DMS53 treated with DMSO at 0.1 percent for 48 hours (cell line): ENCODE results near the gene C2.
"Not testable (repeated sequence)": the region's sequence is repeated elsewhere in the genome, so short reads cannot be mapped to it uniquely, and the experiment has no call there.

Experiments used
- DNase-seq: peaks from one replicate; lab custom pipeline; 2025; ENCODE audit not compliant: unreplicated experiment; lab: John Stamatoyannopoulos, UW

The C2 gene

DNA sequence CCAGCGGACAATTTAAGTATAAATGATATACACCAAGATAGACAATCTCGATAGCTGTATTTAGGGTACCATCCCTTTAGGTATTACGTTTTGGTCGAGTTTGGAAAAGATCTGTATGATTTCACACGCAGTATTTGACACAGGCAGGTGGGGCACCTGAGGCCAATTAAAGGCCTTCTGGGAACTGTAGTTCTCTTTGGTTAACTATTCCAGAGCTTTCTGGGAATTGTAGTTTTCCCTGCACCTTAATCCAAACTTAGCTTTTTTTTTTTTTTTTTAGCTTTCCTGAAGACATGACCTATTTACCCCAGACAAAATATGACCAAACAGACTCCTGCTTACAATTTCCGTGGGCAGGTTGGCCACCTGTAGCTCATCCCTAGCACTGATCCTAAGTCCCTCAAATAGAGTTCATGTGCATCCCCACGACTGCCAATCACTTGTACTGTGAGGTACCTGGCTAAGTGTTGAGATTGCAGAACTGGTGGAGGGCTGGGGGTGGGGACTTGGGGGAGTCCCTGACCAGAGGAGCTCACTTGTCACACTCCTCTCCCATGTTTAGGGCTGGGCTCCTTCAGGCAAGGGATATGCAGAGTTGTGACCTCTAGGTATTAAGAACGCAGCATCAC lies 29.0 kb upstream of the C2 start:
- DNase-seq: peak; percentile 70

- DNase-seq: no peak
Measured at GRCh38 chr6:31899215-31899614, 28.3 kb upstream of the C2 start.

DNA sequence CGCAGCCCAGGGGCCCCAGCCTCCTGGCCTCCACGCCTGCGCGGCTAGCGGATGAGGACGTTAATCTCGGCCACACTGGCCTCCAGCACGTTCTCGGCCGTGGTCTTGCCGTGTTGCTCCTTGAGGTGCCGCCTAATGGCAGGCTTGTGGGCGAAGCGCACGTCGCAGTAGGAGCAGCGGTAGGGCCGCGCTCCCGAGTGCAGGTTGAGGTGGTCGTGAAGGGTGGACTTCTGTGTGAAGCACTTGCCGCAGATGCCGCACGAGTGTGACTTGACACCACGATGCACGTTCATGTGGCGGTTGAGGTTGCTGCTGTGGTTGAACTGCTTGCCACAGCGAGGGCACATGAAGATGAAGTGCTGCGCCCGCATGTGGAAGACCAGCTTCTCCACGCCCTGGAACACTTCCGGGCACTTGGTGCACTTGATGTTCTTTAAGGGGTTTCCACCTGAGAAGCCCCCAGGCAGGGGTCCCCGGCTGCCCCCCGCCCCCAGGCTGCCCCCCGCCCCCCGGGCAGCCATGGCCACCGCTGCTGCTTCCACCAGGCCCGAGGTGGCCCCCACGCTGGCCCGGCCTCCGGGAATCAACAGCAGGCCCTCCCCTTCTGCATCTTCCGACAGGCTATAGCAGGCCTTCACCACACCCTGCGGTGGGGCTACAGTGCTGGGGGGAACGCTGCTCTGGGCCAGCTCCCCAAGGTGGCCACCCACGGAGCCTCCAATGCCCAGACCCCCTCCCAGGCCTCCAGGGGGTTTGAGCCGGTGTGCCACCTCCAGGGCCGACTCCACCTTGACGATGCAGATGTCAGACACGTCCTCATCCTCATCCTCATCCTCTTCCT lies 27.4 kb upstream of the C2 start:
- no peak for DNase-seq

GRCh38 chr6:31900917-31901414 lies 26.6 kb upstream of the C2 start:
- DNase-seq: no peak

- peak; percentile 18 for DNase-seq
Measured at GRCh38 chr6:31901415-31901952, 26.0 kb upstream of the C2 start.

DNA sequence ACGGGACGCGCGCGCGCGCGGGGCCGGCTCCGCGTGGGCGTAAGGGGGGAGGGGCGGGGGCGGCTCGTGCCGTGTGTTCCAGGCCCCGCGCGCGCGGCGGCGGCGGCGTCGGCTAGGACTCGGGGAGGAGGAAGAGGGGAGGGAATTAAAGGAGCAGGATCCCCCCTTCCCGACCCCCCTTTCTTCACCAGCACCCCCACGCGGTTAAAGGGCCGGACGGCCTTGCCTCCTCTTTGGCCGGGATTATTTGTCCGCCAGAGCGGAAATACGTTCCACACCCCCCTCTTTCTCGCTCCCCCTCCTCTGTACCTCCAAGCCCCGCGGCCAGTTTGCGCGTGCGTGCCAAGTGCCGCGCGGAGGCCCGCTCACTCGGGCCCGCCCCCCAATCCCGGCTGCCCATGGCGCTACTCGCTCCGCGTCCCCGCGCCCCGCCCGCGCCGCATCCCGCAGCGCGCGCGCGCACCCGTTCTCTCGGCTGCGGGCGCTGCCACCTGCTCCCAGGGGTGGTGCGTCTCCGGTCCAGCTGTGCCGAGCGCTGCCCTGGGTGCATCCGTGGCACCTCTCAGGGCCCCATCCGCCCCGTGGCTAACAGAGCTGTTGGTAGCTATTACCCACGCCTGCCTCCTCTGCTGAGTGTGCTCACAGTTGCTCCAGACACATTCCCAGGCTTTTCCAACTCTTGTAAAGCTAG lies 25.4 kb upstream of the C2 start, which contains the start of gene ZBTB12:
ZBTB12 (minus strand) TSS at position 134 of the 691 bp plus-strand sequence. CDS start 781 bp downstream, outside the sequence.
- DNase-seq: peak; percentile 86

DNA sequence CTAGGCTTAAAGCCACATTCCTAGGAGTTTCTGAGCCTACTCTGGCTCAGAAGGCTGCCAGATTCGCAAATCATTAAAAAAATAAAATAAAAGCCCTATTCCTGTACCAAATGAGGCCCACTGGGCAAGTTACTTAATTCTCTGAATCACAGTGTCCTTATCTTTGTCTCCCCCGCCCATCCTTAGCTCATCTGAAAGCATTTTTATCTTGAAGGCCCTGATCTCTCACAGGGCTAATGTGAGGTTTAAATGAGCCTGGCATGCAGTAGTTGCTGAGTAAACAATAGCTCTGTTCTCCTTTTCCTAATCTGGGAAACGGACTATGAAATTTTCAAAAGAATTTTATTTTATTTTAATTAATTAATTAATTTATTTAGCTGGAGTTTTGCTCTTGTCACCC lies 23.6 kb upstream of the C2 start:
- no peak for DNase-seq

DNA sequence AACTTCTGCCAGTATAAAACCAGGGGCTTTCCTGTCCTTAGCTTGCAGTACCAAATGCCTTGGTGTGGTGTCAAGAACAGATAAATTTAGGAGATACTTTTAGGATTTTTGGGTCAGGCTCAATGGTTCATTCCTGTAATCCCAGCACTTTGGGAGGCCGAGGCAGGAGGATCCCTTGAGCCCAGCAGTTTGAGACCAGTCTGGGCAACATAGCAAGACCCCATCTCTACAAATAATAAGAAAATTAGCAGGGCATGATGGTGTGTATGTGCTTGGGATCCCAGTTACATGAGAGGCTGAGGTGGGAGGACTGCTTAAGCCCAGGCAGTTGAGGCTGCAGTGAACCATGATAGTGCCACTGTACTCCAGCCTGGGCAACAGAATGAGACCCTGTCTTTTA lies 22.5 kb upstream of the C2 start:
- no peak for DNase-seq

- DNase-seq: no peak
Measured at GRCh38 chr6:31906122-31906521, 21.4 kb upstream of the C2 start.

GRCh38 chr6:31906727-31907126 lies 20.8 kb upstream of the C2 start:
- not testable (repeated sequence) for DNase-seq

- DNase-seq: no peak
Measured at GRCh38 chr6:31907158-31907813, 20.2 kb upstream of the C2 start.

GRCh38 chr6:31908255-31908654 lies 19.3 kb upstream of the C2 start:
- DNase-seq: not testable (repeated sequence)

GRCh38 chr6:31908791-31909190 lies 18.7 kb upstream of the C2 start:
- DNase-seq: peak; percentile 10

DNA sequence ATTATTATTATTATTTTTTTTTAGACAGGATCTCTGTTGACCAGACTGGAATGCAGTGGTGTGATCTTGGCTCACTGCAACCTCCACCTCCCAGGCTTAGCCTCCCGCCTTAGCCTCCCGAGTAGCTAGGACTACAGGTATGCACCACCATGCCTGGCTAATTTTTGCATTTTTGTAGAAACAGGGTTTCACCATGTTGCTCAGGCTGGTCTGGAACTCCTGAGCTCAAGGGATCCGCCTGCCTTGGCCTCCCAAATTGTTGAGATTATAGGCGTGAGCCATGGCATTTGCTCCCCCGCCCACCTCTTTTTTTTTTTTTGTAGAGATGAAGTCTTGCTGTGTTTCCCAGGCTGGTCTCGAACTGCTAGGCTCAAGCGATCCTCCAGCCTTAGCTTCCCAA lies 18.2 kb upstream of the C2 start:
- not testable (repeated sequence) for DNase-seq

GRCh38 chr6:31911826-31912585 lies 15.5 kb upstream of the C2 start:
- no peak for DNase-seq

- no peak for DNase-seq
Measured at GRCh38 chr6:31915351-31915750, 12.2 kb upstream of the C2 start.

DNA sequence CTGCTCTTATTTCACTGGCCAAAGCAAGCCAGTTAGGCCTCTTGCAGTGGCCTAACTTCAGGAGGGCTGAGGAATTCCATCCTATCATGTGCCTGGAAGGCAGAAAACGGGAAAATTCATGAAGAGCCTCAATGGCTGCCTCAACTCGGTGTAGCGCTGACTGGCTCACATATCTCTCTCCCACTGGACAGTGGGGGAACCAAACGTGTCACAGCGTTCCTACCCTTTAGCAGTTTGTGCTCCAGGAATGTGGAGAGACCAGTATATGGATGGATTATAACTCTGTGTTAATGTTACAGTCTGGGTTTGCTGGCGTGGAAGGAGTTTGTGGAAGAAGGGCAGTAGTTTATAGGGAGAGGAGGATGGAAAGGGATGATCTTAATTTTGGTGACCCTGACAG lies 11.8 kb upstream of the C2 start:
- DNase-seq: no peak

- no peak for DNase-seq
Measured at GRCh38 chr6:31918069-31918720, 9.3 kb upstream of the C2 start.

DNA sequence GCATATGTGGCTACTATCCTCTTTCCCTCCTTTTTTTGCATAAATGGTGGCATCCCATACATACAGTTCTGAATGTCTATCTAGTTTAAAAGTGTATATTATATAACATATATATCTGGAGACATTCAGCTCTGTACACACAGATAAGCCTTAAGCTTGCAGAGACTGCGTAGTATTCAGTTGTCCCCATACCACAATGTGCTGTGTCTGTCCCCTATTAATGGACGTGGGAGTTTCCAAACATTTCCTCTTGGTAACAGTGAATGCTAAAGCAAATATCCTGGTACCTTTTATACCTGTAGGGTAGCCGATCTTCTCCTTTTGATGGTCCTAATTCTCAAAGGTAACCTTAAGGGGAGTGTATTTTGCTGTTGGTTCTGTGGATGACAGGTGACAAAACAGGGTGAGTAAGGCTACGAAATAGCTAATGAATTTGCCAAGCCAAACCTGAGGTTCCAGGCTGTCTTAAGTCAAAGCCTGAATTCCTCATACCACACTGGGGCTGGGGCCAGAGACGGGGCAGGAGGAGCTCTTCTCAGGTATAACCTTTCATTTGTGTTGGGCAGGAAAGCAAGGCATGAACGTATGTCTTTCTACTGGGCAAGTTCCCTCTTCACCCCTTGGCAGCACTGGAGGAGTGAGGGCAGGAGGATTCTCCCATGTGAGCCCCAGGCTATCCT lies 7.8 kb upstream of the C2 start:
- DNase-seq: no peak
